ENCODE results near the gene THSD1.
"Not testable (repeated sequence)": the region's sequence is repeated elsewhere in the genome, so short reads cannot be mapped to it uniquely, and the experiment has no call there.

DNA sequence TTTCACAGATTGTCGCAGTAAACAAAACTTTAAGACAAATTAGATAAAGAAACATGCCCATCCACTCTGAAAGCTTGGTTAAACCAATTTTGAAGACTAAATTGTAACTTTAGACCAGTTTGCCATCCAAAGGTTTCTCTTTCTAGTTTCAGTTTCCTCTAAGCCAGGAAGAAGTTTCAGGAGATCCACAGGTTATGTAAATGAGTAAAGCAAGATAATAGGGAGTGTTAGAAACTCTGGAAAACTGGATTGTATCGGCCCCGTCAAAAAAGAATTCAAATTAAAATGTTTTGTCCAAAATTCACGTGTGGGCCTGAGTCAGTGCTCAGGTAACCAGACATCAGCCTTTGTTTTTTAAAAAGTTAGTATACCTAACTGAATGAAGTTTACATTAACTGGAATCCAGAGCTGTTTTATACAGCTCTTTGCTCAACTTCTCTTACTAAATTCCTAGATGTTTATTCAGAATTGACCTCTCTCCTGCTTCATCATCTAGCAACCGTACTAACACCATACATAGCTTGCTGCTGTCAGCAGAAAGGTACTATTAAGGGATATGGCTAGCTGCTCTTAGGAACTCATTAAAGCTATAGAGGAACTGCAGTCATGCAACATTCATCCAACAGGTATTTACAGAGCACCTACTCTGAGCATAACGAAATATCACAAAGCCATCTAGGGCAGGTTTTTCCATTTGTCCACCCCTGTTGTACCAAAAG is 43.6 kb downstream of the THSD1 start:
- TF ChIP-seq YY1 (IDR thresholded peaks at IDR 0.05; ENCODE audit: insufficient read depth, insufficient read length); SUZ12 (IDR thresholded peaks at IDR 0.05; ENCODE audit: extremely low read depth, insufficient read depth, insufficient read length): not testable (repeated sequence)

All from NT2/D1 (cell line).